ES-I3 (cell line): ENCODE data around the gene DCDC2.
"Not testable (repeated sequence)": the region's sequence is repeated elsewhere in the genome, so short reads cannot be mapped to it uniquely, and the experiment has no call there.

Experiments
- H3K36me3 ChIP-seq: 2 replicates; pipeline ENCODE4 v1.6.1; 2013; ENCODE audit warnings: mild to moderate bottlenecking, low read length, control low read depth, moderate library complexity; ENCODE audit not compliant: insufficient read depth
- H3K4me1 ChIP-seq: 2 replicates; pipeline ENCODE4 v1.6.1; 2013; ENCODE audit warnings: mild to moderate bottlenecking, control low read depth, low read length; ENCODE audit not compliant: insufficient read depth
- H3K9ac ChIP-seq: 2 replicates; pipeline ENCODE4 v1.6.1; 2013; ENCODE audit warnings: low read depth, mild to moderate bottlenecking, low read length, moderate library complexity
- H3K9me3 ChIP-seq: 2 replicates; pipeline ENCODE4 v1.6.1; 2013; ENCODE audit warnings: mild to moderate bottlenecking, low read length, moderate library complexity; ENCODE audit not compliant: control insufficient read depth, insufficient read depth

DCDC2 gene

GRCh38 chr6:24223115-24223919, 134.5 kb downstream of the DCDC2 start:
- Histone ChIP-seq H3K9me3 (no peaks in the 10 kb centered on the region), H3K9ac (no peak overlapping the region), H3K36me3 (no peaks in the 10 kb centered on the region), H3K4me1 (peaks cover 6% of the 10 kb centered on the region; the same call in 1 of the 2 replicates)

GRCh38 chr6:24219670-24220069, 138.2 kb downstream of the DCDC2 start:
- no peaks in the 10 kb centered on the region for H3K36me3 ChIP-seq
- H3K9ac ChIP-seq: no peak overlapping the region
- H3K9me3 ChIP-seq: no peaks in the 10 kb centered on the region
- peaks cover 8% of the 10 kb centered on the region for H3K4me1 ChIP-seq

- Histone ChIP-seq H3K36me3 (no peaks in the 10 kb centered on the region), H3K4me1 (peaks cover 8% of the 10 kb centered on the region), H3K9ac (no peak overlapping the region), H3K9me3 (no peaks in the 10 kb centered on the region)
Observed at GRCh38 chr6:24214984-24215383, 142.9 kb downstream of the DCDC2 start.

- Histone ChIP-seq H3K4me1 (no peaks in the 10 kb centered on the region), H3K9me3 (no peaks in the 10 kb centered on the region), H3K9ac (no peak overlapping the region), H3K36me3 (no peaks in the 10 kb centered on the region)
Observed at GRCh38 chr6:24207413-24207812, 150.4 kb downstream of the DCDC2 start.

GRCh38 chr6:24205020-24205492, 152.8 kb downstream of the DCDC2 start:
- Histone ChIP-seq H3K36me3 (no peaks in the 10 kb centered on the region), H3K9me3 (no peaks in the 10 kb centered on the region)

GRCh38 chr6:24204113-24204512, 153.7 kb downstream of the DCDC2 start:
- not testable (repeated sequence) for H3K4me1 ChIP-seq, H3K9me3 ChIP-seq, H3K36me3 ChIP-seq, H3K9ac ChIP-seq

More at GRCh38 chr6:24205020-24205492, 152.8 kb downstream of the DCDC2 start:
- no peaks in the 10 kb centered on the region for H3K4me1 ChIP-seq
- H3K9ac ChIP-seq: no peak overlapping the region

GRCh38 chr6:24197892-24198291, 160.0 kb downstream of the DCDC2 start:
- no peaks in the 10 kb centered on the region for H3K9me3 ChIP-seq
- no peak overlapping the region for H3K9ac ChIP-seq
- H3K4me1 ChIP-seq: no peaks in the 10 kb centered on the region
- H3K36me3 ChIP-seq: no peaks in the 10 kb centered on the region

- H3K9ac ChIP-seq: no peak overlapping the region
- no peaks in the 10 kb centered on the region for H3K36me3 ChIP-seq
- no peaks in the 10 kb centered on the region for H3K4me1 ChIP-seq
- H3K9me3 ChIP-seq: no peaks in the 10 kb centered on the region
Observed at GRCh38 chr6:24195836-24196597, 161.8 kb downstream of the DCDC2 start.

- H3K9me3 ChIP-seq: no peaks in the 10 kb centered on the region
- no peaks in the 10 kb centered on the region for H3K4me1 ChIP-seq
- H3K9ac ChIP-seq: no peak overlapping the region
- no peaks in the 10 kb centered on the region for H3K36me3 ChIP-seq
Observed at GRCh38 chr6:24194978-24195700, 162.7 kb downstream of the DCDC2 start.

GRCh38 chr6:24193364-24193763, 164.5 kb downstream of the DCDC2 start:
- H3K9me3 ChIP-seq: no peaks in the 10 kb centered on the region

GRCh38 chr6:24191346-24191745, 166.5 kb downstream of the DCDC2 start:
- Histone ChIP-seq H3K36me3 (no peaks in the 10 kb centered on the region), H3K4me1 (no peaks in the 10 kb centered on the region), H3K9me3 (no peaks in the 10 kb centered on the region), H3K9ac (no peak overlapping the region)

More at GRCh38 chr6:24193364-24193763, 164.5 kb downstream of the DCDC2 start:
- Histone ChIP-seq H3K9ac (no peak overlapping the region), H3K4me1 (no peaks in the 10 kb centered on the region), H3K36me3 (no peaks in the 10 kb centered on the region)

- Histone ChIP-seq H3K4me1 (no peaks in the 10 kb centered on the region), H3K9me3 (no peaks in the 10 kb centered on the region), H3K9ac (no peak overlapping the region), H3K36me3 (no peaks in the 10 kb centered on the region)
Observed at GRCh38 chr6:24188578-24189080, 169.2 kb downstream of the DCDC2 start.

GRCh38 chr6:24187965-24188577, 169.8 kb downstream of the DCDC2 start:
- no peaks in the 10 kb centered on the region for H3K4me1 ChIP-seq
- H3K9me3 ChIP-seq: peaks cover 3% of the 10 kb centered on the region; the same call in 1 of the 2 replicates
- H3K36me3 ChIP-seq: no peaks in the 10 kb centered on the region
- H3K9ac ChIP-seq: no peak overlapping the region

GRCh38 chr6:24186349-24186748, 171.5 kb downstream of the DCDC2 start:
- Histone ChIP-seq H3K4me1 (no peaks in the 10 kb centered on the region), H3K36me3 (no peaks in the 10 kb centered on the region), H3K9me3 (peaks cover 9% of the 10 kb centered on the region), H3K9ac (no peak overlapping the region)
